Loucy (cell line): ENCODE measurements around the gene STX18.

Experiments used
- H2AFZ ChIP-seq: fragments of 200-600 bp; sonication (generic); 2 replicates; pipeline ENCODE4 v1.6.0; 2016; ENCODE audit warnings: antibody characterized with exemption, mild to moderate bottlenecking, low read length, moderate library complexity
- H3F3A ChIP-seq: fragments of 200-600 bp; 2 replicates; pipeline ENCODE4 v1.6.0; 2016; ENCODE audit warnings: antibody characterized with exemption, low read depth, mild to moderate bottlenecking
- H3K27me3 ChIP-seq: fragments of 200-600 bp; sonication (generic); 2 replicates; pipeline ENCODE4 v1.6.1; 2014; ENCODE audit warnings: low read length, mild to moderate bottlenecking; ENCODE audit not compliant: insufficient read depth, poor library complexity, severe bottlenecking
- H3K36me3 ChIP-seq: fragments of 200-600 bp; sonication (generic); 2 replicates; pipeline ENCODE4 v1.6.1; 2016; ENCODE audit warnings: low read length; ENCODE audit not compliant: insufficient read depth
- H3K4me1 ChIP-seq: fragments of 200-600 bp; sonication (generic); 2 replicates; pipeline ENCODE4 v1.5.1; 2014; ENCODE audit warnings: low read length, mild to moderate bottlenecking; ENCODE audit not compliant: insufficient read depth, poor library complexity, severe bottlenecking
- H3K4me2 ChIP-seq: fragments of 200-600 bp; sonication (generic); 2 replicates; pipeline ENCODE4 v1.6.0; 2014; ENCODE audit warnings: antibody characterized with exemption, low read length, low read depth, mild to moderate bottlenecking; ENCODE audit not compliant: poor library complexity, severe bottlenecking
- H3K4me3 ChIP-seq: fragments of 200-600 bp; sonication (generic); 2 replicates; pipeline ENCODE4 v1.5.1; 2014; ENCODE audit warnings: low read length, mild to moderate bottlenecking, mixed read lengths; ENCODE audit not compliant: poor library complexity, severe bottlenecking
- H3K79me2 ChIP-seq: fragments of 200-600 bp; sonication (generic); 2 replicates; pipeline ENCODE4 v1.6.1; 2014; ENCODE audit warnings: low read length; ENCODE audit not compliant: insufficient read depth
- H3K9ac ChIP-seq: fragments of 200-600 bp; sonication (generic); 2 replicates; pipeline ENCODE4 v1.6.0; 2014; ENCODE audit warnings: mild to moderate bottlenecking, low read depth, low read length, moderate library complexity; ENCODE audit not compliant: poor library complexity, severe bottlenecking
- H3K9me2 ChIP-seq: fragments of 200-600 bp; sonication (generic); replicated peaks from 2 replicates; pipeline ENCODE4 v1.6.1; 2016; ENCODE audit warnings: low read depth, low read length, mixed read lengths
- H3K9me3 ChIP-seq: fragments of 200-600 bp; sonication (generic); 2 replicates; pipeline ENCODE4 v1.6.1; 2014; ENCODE audit warnings: mild to moderate bottlenecking, antibody characterized with exemption, low read length, low read depth; ENCODE audit not compliant: insufficient read depth
- H4K20me1 ChIP-seq: fragments of 200-600 bp; sonication (generic); 2 replicates; pipeline ENCODE4 v1.6.0; 2014; ENCODE audit warnings: antibody characterized with exemption, low read length, mild to moderate bottlenecking; ENCODE audit not compliant: insufficient read depth, poor library complexity, severe bottlenecking
- EZH2phosphoT487 ChIP-seq: fragments of 200-600 bp; IDR thresholded peaks from 2 replicates; pipeline ENCODE4 v1.6.1; 2018; ENCODE audit warnings: antibody characterized with exemption, mild to moderate bottlenecking, moderate library complexity, borderline replicate concordance
- TF ChIP-seq, protein P1 (sequence below): fragments of 200-600 bp; sonication (generic); conservative IDR thresholded peaks from 2 replicates; pipeline ENCODE4 v1.5.1; 2014; ENCODE audit warnings: mild to moderate bottlenecking, antibody characterized with exemption, low read length

Gene STX18

DNA sequence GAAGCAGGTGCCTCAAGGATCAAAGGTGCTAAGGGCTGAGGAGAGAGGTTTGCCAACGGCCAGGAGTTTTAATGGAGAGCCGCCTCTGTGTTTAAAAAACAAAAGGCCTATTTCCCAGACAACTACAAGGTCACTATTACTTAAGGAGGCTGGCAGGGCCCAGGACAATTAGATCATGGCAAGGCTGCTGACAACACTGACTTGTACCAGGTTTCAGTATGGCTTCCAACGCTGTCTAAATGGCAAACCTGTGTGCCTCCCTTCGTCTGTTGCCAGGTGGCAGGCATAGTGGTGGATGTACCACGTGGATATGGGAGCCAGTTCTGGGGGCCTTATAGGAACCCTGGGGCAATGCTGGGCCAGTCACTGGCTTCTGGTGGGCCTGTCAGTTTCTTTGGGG lies 114.0 kb downstream of the STX18 start:
- no peak overlapping the region for H2AFZ ChIP-seq
- H3K79me2 ChIP-seq, result no peaks in the 10 kb centered on the region
- no peaks in the 10 kb centered on the region for H3K9me3 ChIP-seq
- H3K4me3 ChIP-seq, result no peak overlapping the region
- H3K9me2 ChIP-seq, result no peaks in the 10 kb centered on the region
- H3K27me3 ChIP-seq, result no peaks in the 10 kb centered on the region
- H3K9ac ChIP-seq, result no peak overlapping the region
- no peak for TF ChIP-seq EZH2phosphoT487
- TF ChIP-seq, protein P1, sequence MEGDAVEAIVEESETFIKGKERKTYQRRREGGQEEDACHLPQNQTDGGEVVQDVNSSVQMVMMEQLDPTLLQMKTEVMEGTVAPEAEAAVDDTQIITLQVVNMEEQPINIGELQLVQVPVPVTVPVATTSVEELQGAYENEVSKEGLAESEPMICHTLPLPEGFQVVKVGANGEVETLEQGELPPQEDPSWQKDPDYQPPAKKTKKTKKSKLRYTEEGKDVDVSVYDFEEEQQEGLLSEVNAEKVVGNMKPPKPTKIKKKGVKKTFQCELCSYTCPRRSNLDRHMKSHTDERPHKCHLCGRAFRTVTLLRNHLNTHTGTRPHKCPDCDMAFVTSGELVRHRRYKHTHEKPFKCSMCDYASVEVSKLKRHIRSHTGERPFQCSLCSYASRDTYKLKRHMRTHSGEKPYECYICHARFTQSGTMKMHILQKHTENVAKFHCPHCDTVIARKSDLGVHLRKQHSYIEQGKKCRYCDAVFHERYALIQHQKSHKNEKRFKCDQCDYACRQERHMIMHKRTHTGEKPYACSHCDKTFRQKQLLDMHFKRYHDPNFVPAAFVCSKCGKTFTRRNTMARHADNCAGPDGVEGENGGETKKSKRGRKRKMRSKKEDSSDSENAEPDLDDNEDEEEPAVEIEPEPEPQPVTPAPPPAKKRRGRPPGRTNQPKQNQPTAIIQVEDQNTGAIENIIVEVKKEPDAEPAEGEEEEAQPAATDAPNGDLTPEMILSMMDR, result no peak
- H3K4me1 ChIP-seq, result peaks cover 3% of the 10 kb centered on the region
- H4K20me1 ChIP-seq, result no peaks in the 10 kb centered on the region
- H3K4me2 ChIP-seq, result no peak overlapping the region
- no peaks in the 10 kb centered on the region for H3F3A ChIP-seq
- H3K36me3 ChIP-seq, result peaks cover 10% of the 10 kb centered on the region; the same call in 1 of the 2 replicates

GRCh38 chr4:4427121-4427870 lies 114.6 kb downstream of the STX18 start:
- Histone ChIP-seq H3K4me3 (no peak overlapping the region), H2AFZ (no peak overlapping the region), H3K9me2 (no peaks in the 10 kb centered on the region), H4K20me1 (no peaks in the 10 kb centered on the region), H3K36me3 (peaks cover 4% of the 10 kb centered on the region; the same call in 1 of the 2 replicates), H3K4me2 (no peak overlapping the region), H3K9ac (no peak overlapping the region), H3K4me1 (peaks cover 3% of the 10 kb centered on the region), H3K9me3 (no peaks in the 10 kb centered on the region), H3K79me2 (no peaks in the 10 kb centered on the region), H3K27me3 (no peaks in the 10 kb centered on the region), H3F3A (no peaks in the 10 kb centered on the region)
- TF ChIP-seq EZH2phosphoT487, result no peak
- TF ChIP-seq, protein P1, result no peak

- H3K36me3 ChIP-seq, result peaks cover 5% of the 10 kb centered on the region; the same call in 1 of the 2 replicates
- no peaks in the 10 kb centered on the region for H3K27me3 ChIP-seq
- H3K9me3 ChIP-seq, result no peaks in the 10 kb centered on the region
- no peak overlapping the region for H3K9ac ChIP-seq
- no peaks in the 10 kb centered on the region for H3F3A ChIP-seq
- H3K4me3 ChIP-seq, result no peak overlapping the region
- no peak overlapping the region for H3K4me2 ChIP-seq
- H3K79me2 ChIP-seq, result no peaks in the 10 kb centered on the region
- H3K9me2 ChIP-seq, result no peaks in the 10 kb centered on the region
- H3K4me1 ChIP-seq, result peaks cover 3% of the 10 kb centered on the region
- no peak overlapping the region for H2AFZ ChIP-seq
- no peaks in the 10 kb centered on the region for H4K20me1 ChIP-seq
- TF ChIP-seq, protein P1, result no peak
- TF ChIP-seq EZH2phosphoT487, result no peak
Measured at GRCh38 chr4:4426511-4427120, 115.2 kb downstream of the STX18 start.
